Activated naive CD4-positive, alpha-beta T cell treated with anti-CD3 and anti-CD28 coated beads, Interleukin-2, amount 50 U/mL, for 24 hours (primary cell): ENCODE results near the gene PLAGL1.
"Not testable (repeated sequence)": the region's sequence is repeated elsewhere in the genome, so short reads cannot be mapped to it uniquely, and the experiment has no call there.

Experiments
- H3K27ac Mint-ChIP-seq: one replicate; pipeline ENCODE4 v1.8.0; 2021; ENCODE audit warnings: mild to moderate bottlenecking, mixed read lengths
- H3K27me3 Mint-ChIP-seq: one replicate; pipeline ENCODE4 v1.8.0; 2021; ENCODE audit warnings: mixed read lengths
- H3K36me3 Mint-ChIP-seq: one replicate; pipeline ENCODE4 v1.8.0; 2021; ENCODE audit warnings: mixed read lengths
- H3K4me1 Mint-ChIP-seq: one replicate; pipeline ENCODE4 v1.8.0; 2021; ENCODE audit warnings: mixed read lengths
- H3K4me3 Mint-ChIP-seq: one replicate; pipeline ENCODE4 v1.8.0; 2021; ENCODE audit warnings: mild to moderate bottlenecking, mixed read lengths
- H3K9me3 Mint-ChIP-seq: one replicate; pipeline ENCODE4 v1.8.0; 2021; ENCODE audit warnings: mixed read lengths

The PLAGL1 gene, protein sequence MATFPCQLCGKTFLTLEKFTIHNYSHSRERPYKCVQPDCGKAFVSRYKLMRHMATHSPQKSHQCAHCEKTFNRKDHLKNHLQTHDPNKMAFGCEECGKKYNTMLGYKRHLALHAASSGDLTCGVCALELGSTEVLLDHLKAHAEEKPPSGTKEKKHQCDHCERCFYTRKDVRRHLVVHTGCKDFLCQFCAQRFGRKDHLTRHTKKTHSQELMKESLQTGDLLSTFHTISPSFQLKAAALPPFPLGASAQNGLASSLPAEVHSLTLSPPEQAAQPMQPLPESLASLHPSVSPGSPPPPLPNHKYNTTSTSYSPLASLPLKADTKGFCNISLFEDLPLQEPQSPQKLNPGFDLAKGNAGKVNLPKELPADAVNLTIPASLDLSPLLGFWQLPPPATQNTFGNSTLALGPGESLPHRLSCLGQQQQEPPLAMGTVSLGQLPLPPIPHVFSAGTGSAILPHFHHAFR

DNA sequence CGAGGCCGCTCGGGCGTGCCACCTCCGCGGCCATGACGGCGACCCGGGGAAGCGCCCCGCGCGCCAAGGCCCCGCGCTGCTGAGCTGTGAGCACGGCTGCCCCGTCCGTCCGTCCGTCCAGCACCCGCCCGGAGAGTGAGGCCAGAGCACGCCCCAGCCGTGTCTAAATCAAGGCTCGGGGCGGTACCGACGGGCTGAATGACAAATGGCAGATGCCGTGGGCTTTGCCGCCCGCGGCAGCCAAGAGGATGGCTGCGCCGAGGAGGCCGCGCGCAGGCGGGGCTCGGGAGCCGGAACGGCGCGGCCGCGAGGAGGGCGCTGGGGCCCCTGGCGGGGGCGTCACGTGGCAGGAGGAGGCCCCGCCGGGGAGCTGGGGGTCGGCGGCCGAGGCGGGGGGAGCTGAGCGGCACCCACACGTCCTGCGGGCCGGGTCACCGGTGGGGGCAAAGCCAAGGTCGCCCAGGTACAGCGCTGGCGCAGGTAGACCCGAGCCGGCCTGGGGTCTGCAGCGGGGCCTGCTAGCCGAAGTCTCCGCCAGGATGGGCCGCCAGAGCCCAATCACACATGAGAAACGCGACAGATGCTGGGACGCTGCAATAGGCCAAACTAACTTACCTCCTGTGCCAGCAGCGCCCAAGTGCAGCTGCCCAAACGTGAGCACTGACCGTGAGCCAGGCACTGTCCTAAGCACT, at the start of gene PLAGL1:
Gene PLAGL1, minus strand, starts transcription at position 140 of the 692 bp plus-strand sequence. CDS start 60,123 bp downstream, outside the sequence.
- peak within 1 kb of the TSS; percentile 76 for H3K4me3 Mint-ChIP-seq
- H3K27me3 Mint-ChIP-seq, result peaks cover 10% of the 10 kb centered on the region
- H3K9me3 Mint-ChIP-seq, result no peaks in the 10 kb centered on the region
- H3K4me1 Mint-ChIP-seq, result peaks cover 11% of the 10 kb centered on the region
- H3K27ac Mint-ChIP-seq, result peak within 1 kb of the TSS; percentile 81
- H3K36me3 Mint-ChIP-seq, result no peaks in the 10 kb centered on the region

DNA sequence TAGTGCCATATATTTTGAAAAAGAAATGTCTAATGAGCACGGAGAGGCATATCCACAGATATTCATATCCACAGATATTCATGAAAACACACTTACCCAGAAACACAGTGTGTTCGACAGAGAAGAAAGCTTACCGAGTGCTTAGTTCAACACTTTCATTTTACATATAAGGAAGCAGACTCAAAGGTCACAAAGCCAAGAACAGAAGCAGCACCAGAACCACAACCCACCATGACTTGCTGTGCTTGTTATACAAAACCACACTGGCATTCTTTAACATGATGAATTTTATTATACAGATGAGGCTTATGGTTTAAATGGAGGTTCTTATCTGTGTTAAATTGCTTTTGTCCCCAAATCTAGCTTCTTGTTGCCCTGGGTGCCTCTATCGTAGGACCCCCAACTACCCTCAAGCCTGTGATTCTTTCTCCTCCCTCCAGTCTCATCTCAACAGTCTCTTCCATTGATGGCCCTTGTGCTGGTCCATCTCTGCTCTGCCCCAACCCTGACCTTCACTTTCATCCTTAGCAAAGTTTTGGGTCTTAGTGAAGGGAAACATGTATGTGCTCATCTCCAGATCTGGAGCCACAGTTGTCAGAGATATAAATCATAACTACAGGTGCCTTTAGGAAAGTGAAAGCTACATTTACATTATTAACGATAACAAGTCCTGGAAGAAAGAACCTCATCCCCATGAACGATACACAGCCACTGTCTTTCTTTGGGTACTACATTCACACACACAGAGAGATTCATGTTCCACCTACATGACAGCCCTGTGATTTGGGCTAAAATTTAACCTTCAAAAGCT, 47.3 kb upstream of the PLAGL1 start:
- Mint-ChIP-seq H3K36me3 (no peaks in the 10 kb centered on the region), H3K4me3 (peak overlapping the region; percentile 81), H3K27me3 (no peaks in the 10 kb centered on the region), H3K9me3 (no peaks in the 10 kb centered on the region), H3K27ac (peak overlapping the region; percentile 93), H3K4me1 (peaks cover 29% of the 10 kb centered on the region)

DNA sequence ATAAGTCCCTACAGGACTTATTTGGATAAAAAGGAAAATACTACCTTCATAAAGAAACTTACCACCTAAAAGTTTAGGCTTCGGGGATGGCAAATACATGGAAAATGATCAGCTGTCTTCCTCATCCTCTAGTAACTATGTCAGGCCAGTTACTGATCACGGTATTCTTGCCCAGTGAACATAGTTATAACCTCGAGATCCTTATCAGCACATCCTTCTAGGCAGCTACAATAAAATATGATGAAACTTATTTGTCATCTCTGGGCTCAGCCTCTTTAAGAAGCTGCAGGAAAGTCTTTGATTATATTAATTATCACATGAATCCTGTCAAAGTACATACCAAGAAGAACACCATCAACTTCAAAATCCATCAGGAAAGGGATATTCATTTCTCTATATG, 45.5 kb upstream of the PLAGL1 start:
- Mint-ChIP-seq H3K27ac (no peak overlapping the region), H3K36me3 (no peaks in the 10 kb centered on the region), H3K27me3 (no peaks in the 10 kb centered on the region), H3K4me3 (no peak overlapping the region), H3K9me3 (no peaks in the 10 kb centered on the region), H3K4me1 (peaks cover 29% of the 10 kb centered on the region)

DNA sequence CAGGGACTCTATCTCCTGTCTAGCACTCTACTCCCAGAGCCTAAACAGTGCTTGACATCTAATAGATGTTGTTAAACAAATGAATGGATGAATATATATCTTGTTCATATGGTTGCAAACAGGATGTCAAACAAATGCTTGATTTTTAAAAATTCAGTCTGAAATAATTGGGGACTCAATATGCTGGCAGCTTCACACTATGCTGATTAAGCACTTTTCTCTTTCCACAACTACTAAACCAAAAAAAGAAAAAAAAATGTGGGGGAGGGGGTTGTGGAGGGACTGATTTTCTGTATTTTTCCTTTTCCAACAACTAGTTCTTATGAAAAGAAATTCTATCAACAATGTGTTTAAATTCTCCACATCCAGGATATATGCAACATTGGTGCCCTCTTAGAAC, 44.4 kb upstream of the PLAGL1 start:
- Mint-ChIP-seq H3K36me3 (peaks cover 2% of the 10 kb centered on the region), H3K27ac (no peak overlapping the region), H3K27me3 (no peaks in the 10 kb centered on the region), H3K4me3 (no peak overlapping the region), H3K9me3 (no peaks in the 10 kb centered on the region), H3K4me1 (peaks cover 29% of the 10 kb centered on the region)

DNA sequence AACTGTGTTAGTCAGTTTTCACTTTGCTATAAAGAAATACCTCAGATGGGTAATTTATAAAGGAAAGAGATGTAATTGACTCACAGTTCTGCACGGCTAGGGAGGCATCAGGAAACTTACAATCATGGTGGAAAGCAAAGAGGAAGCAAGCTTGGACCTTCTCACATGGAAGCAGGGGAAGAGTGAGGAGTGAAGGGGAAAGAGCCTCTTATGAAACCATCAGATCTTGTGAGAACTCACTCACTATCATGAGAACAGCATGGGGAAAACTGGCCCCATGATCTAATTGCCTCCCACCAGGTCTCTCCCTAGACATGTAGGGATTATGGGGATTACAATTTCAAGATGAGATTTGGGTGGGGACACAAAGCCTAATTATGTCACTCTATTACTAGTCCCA, 41.3 kb upstream of the PLAGL1 start:
- no peak overlapping the region for H3K27ac Mint-ChIP-seq
- no peak overlapping the region for H3K4me3 Mint-ChIP-seq
- H3K4me1 Mint-ChIP-seq, result peaks cover 10% of the 10 kb centered on the region
- H3K27me3 Mint-ChIP-seq, result no peaks in the 10 kb centered on the region
- no peaks in the 10 kb centered on the region for H3K9me3 Mint-ChIP-seq
- peaks cover 2% of the 10 kb centered on the region for H3K36me3 Mint-ChIP-seq

DNA sequence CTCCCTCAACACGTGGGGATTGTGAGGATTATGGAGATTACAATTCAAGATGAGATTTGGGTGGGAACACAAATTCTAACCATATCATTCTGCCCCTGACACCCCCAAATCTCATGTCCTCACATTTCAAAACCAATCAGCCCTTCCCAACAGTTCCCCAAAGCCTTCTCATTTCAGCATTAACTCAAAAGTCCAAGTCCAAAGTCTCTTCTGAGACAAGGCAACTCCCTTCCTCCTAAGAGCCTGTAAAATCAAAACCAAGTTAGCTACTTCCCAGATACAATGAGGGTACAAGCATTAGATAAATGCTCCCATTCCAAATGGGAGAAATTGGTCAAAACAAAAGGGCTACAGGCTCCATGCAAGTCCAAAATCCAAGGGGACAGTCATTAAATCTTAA, 39.6 kb upstream of the PLAGL1 start:
- Mint-ChIP-seq H3K27me3 (no peaks in the 10 kb centered on the region), H3K4me1 (no peaks in the 10 kb centered on the region), H3K27ac (no peak overlapping the region), H3K36me3 (peaks cover 2% of the 10 kb centered on the region), H3K9me3 (no peaks in the 10 kb centered on the region), H3K4me3 (no peak overlapping the region)

DNA sequence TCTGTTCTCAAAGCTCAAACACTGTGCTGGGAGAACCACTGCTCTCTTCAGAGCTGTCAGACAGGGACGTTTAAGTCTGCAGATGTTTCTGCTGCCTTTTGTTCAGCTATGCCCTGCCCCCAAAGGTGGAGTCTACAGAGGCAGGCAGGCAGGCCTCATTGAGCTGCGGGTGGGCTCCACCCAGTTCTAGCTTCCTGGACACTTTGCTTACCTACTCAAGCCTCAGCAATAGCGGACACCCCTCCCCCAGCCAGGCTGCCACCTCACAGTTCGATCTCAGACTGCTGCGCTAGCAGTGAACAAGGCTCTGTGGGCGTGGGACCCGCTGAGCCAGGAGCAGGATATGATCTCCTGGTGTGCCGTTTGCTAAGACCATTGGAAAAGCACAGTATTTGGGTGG, 38.6 kb upstream of the PLAGL1 start:
- not testable (repeated sequence) for H3K27ac Mint-ChIP-seq, H3K27me3 Mint-ChIP-seq, H3K36me3 Mint-ChIP-seq, H3K4me3 Mint-ChIP-seq, H3K9me3 Mint-ChIP-seq, H3K4me1 Mint-ChIP-seq

DNA sequence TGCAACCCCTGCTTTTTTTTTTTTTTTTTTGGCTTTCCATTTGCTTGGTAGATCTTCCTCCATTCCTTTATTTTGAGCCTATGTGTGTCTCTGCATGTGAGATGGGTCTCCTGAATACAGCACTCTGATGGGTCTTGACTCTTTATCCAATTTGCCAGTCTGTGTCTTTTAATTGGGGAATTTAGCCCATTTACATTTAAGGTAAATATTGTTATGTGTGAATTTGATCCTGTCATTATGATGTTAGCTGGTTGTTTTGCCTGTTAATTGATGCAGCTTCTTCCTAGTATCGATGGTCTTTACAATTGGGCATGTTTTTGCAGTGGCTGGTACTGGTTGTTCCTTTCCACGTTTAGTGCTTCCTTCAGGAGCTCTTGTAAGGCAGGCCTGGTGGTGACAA, 36.9 kb upstream of the PLAGL1 start:
- H3K4me3 Mint-ChIP-seq, H3K4me1 Mint-ChIP-seq, H3K27me3 Mint-ChIP-seq, H3K9me3 Mint-ChIP-seq, H3K36me3 Mint-ChIP-seq, H3K27ac Mint-ChIP-seq: not testable (repeated sequence)

DNA sequence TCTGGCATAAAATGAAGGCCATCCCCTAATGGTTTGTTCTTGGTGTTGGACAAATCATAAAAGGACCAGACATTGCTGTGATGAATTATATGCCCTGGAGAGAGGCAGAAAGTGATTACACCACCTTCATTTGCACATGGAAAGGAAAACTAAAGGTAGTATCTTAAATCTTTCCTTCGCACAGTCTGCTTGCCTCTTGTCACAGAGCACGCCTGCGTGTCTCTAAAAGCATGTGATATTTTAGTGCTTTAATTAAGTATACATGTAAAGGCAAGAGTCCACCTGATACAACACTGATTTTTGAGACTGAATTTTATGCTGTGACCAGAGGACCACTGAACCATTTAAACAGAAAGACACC, 28.8 kb upstream of the PLAGL1 start:
- Mint-ChIP-seq H3K4me3 (peak overlapping the region; percentile 63), H3K9me3 (no peaks in the 10 kb centered on the region), H3K36me3 (no peaks in the 10 kb centered on the region), H3K4me1 (peaks cover 18% of the 10 kb centered on the region), H3K27me3 (no peaks in the 10 kb centered on the region), H3K27ac (no peak overlapping the region)

DNA sequence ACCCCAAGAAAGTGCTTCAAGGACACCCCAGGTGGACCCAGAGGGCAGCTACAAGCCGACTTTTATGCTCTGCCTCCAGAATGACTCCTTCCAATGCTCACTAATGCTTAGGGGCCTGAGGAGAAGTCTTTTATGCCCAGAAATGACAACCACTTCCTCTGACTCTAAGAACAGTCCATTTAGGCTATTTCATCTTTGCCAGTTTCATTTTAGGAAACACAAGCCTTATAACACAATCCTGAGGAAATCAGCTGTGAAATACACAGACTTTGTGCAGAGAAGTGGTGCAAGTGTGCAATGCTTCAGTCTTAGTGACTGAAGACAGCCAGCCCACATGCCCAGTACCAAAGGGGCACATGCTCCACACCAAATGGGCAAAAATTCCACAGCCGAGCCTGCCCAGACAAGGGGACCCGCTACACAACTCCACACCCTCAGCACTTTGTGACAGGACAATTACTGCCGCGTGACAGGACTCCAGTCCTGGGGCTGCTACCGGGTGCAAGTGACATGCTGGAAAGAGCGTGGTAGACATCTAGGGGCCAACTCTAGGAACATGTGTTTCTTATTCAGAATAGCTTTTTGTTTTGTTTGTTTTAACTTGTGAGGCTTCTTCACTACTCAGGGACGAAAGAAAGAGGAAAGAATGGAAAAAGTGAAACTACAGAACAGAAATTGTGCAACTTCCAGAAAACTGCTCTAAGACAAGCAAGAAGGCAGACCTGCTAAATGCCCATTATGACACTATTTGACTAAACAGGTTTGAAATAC, 28.2 kb upstream of the PLAGL1 start:
- no peaks in the 10 kb centered on the region for H3K36me3 Mint-ChIP-seq
- peaks cover 18% of the 10 kb centered on the region for H3K4me1 Mint-ChIP-seq
- peak overlapping the region; percentile 63 for H3K4me3 Mint-ChIP-seq
- H3K9me3 Mint-ChIP-seq, result no peaks in the 10 kb centered on the region
- no peaks in the 10 kb centered on the region for H3K27me3 Mint-ChIP-seq
- H3K27ac Mint-ChIP-seq, result no peak overlapping the region

DNA sequence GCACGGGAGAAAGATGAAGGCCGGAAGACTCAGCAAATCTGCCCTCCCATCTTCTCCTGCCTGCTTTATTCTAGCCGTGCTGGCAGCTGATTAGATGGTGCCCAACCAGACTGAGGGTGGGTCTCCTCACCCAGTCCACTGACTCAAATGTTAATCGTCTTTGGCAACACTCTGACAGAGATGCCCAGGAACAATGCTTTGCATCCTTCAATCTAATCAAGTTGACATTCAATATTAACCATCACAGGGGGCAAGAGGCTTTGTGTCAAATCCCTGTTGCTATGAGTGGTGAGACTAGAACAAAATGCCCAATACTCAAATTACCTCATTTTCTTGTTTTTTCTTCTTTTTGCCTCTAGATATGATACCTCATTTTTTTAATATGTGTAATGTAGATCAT, 27.4 kb upstream of the PLAGL1 start:
- Mint-ChIP-seq H3K9me3 (no peaks in the 10 kb centered on the region), H3K4me3 (peak overlapping the region; percentile 35), H3K36me3 (no peaks in the 10 kb centered on the region), H3K27ac (no peak overlapping the region), H3K4me1 (peaks cover 18% of the 10 kb centered on the region), H3K27me3 (no peaks in the 10 kb centered on the region)

DNA sequence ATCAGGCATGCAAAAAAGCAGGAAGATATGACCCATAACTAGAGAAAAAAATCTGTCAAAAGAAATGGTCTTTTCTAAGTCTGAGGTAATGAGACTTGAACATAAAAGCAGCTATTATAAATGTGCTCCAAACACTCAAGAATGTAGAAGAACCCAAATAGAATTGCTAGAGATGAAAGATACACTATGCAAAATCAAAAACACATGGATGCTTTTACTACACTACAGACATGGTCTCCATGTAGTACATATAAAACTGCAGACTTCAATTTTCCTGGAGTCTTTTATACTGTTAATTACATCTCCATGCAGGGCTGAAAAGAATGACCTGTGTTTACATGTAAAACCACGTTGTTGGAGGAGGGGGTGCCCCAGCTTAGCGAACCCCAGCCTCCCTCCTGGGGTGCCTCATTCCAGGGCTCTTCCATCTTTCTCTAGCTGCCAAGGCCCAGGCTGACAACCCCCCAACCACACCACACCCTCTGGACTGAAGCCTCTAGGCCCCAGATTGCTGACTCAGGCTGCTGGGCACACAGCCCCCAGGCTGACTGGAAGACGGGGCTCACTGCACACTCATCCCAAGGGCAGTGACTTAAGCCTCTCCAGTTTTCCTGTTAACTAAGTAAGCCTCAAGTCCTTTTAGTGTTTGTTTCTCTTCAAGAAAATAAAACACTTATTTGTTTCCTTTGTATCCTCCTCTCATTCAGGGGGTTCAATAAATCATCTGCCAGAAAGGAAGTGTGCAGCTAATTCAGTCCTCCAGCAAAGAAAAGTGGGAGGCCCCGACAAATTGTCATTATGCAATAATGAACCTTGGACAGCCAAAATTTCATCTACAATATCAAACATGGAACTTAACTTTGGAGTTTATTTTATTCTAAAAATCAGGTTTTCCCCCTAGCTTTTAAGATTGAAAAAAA, 26.0 kb upstream of the PLAGL1 start:
- Mint-ChIP-seq H3K4me3 (no peak overlapping the region), H3K9me3 (no peaks in the 10 kb centered on the region), H3K27ac (no peak overlapping the region), H3K27me3 (no peaks in the 10 kb centered on the region), H3K4me1 (peaks cover 18% of the 10 kb centered on the region), H3K36me3 (no peaks in the 10 kb centered on the region)

DNA sequence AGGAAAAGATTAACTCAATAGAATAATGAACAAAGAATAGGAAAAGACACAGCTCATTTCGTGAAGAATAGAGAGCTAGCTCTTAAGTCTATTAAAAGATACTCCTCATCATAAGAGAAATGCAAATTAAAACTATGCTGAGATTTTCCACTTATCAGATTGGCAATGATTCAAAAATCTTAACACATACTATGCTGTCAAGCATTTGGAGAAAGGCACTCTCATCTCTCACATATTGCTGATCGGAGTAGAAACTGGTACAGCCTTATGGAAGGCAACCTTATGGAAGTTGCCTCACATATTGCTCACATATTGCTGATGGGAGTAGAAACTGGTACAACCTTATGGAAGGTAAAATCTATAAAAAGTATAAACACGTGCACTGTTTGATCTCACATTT, 21.4 kb upstream of the PLAGL1 start:
- H3K27ac Mint-ChIP-seq, result no peak overlapping the region
- no peaks in the 10 kb centered on the region for H3K27me3 Mint-ChIP-seq
- no peaks in the 10 kb centered on the region for H3K9me3 Mint-ChIP-seq
- no peak overlapping the region for H3K4me3 Mint-ChIP-seq
- no peaks in the 10 kb centered on the region for H3K4me1 Mint-ChIP-seq
- H3K36me3 Mint-ChIP-seq, result no peaks in the 10 kb centered on the region

DNA sequence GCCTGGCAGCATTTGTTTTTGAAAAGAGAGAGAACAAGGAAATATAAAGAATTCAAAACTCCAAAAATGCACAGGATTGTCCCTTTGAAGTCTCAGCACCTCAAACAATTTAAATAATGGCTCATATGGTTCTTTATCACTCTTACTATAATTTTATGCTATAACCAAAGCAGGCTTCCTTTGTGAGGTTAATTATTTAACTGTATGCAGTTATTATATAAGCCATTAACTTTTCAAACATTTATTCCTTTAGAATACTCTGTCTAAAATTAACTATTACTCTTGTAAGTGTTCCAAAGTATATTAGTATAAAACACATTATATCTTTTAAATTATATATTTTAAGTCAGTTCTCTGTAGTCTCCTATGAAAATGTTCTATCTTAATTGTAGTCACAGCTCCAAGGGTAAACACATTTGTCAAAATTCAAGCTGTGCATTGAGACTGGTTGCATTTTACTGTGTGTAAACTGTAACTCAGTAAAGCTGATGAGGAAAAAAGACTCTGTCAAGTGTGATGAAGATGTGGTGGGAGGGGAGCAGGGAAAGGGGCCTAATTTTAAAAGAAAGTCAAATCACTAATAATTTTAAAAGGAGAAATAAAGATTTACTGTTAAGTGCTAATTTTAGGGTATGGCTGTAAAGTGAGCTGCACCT, 20.0 kb upstream of the PLAGL1 start:
- Mint-ChIP-seq H3K27ac (no peak overlapping the region), H3K4me3 (no peak overlapping the region), H3K9me3 (no peaks in the 10 kb centered on the region), H3K36me3 (no peaks in the 10 kb centered on the region), H3K27me3 (no peaks in the 10 kb centered on the region), H3K4me1 (no peaks in the 10 kb centered on the region)
